ENCODE data around the gene PABPC1L2B.
"Not testable (repeated sequence)": the region's sequence is repeated elsewhere in the genome, so short reads cannot be mapped to it uniquely, and the experiment has no call there.

PABPC1L2B gene

GRCh38 chrX:73002733-73003132 lies at the start of gene PABPC1L2B:
Gene PABPC1L2B, plus strand, starts transcription at chrX:73002939. Its CDS starts 704 bp downstream, at chrX:73003643.
- not testable (repeated sequence) for H3K27ac ChIP-seq; H3K4me3 ChIP-seq (ENCODE audit: low read depth in 1 of 2, low read length in 1 of 2); H3K4me1 ChIP-seq (ENCODE audit: control insufficient read depth in 1 of 2, insufficient read depth in 1 of 2, low read depth in 1 of 2, low read length in 1 of 2); H3K36me3 ChIP-seq; H3K9me3 ChIP-seq
- peaks cover 20% of the 10 kb centered on the region for H3K27me3 ChIP-seq

DNA sequence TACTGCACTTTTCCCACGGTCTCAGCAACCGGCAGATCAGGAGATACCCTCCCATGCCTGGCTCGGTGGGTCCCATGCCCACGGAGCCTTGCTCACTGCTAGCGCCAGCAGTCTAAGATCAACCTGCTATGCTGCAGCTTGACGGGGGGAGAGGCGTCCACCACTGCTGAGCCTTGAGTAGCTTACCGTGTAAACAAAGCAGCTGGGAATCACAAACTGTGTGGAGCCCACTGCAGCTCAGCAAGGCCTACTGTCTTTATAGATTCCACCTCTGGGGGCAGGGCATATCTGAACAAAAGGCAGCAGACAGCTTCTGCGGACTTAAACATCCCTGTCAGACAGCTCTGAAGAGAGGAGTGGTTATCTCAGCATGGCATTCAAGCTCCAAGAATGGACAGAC lies 42.8 kb upstream of the PABPC1L2B start:
- H3K36me3 ChIP-seq; H3K4me3 ChIP-seq (ENCODE audit: low read depth in 1 of 2, low read length in 1 of 2); H3K9me3 ChIP-seq; H3K27me3 ChIP-seq; H3K4me1 ChIP-seq (ENCODE audit: control insufficient read depth in 1 of 2, insufficient read depth in 1 of 2, low read depth in 1 of 2, low read length in 1 of 2); H3K27ac ChIP-seq: not testable (repeated sequence)

- not testable (repeated sequence) for H3K27ac ChIP-seq; H3K4me1 ChIP-seq (ENCODE audit: control insufficient read depth in 1 of 2, insufficient read depth in 1 of 2, low read depth in 1 of 2, low read length in 1 of 2); H3K9me3 ChIP-seq; H3K27me3 ChIP-seq; H3K4me3 ChIP-seq (ENCODE audit: low read depth in 1 of 2, low read length in 1 of 2); H3K36me3 ChIP-seq
Observed at GRCh38 chrX:72971859-72972258, 30.9 kb upstream of the PABPC1L2B start.

DNA sequence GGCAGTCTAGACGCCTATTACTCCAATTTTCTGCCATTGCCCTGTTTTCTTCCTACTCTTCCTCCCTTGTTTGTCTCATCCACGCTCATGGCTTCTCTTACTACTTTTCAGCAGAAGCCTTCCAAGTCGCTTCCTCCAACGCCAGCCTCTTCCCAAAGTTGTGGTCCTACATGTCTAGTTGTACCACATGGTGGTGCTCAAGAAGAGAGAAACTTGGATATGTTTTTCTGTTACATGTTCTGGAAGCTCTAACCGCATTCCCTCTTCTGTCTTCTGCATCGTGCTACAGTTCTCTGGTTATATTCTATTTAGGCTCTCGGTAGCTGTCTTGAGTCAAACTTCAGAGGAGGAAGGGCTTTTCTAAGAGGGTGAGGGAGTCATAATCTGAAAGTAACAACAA lies 27.9 kb upstream of the PABPC1L2B start:
- H3K27ac ChIP-seq; H3K4me3 ChIP-seq (ENCODE audit: low read depth in 1 of 2, low read length in 1 of 2); H3K4me1 ChIP-seq (ENCODE audit: control insufficient read depth in 1 of 2, insufficient read depth in 1 of 2, low read depth in 1 of 2, low read length in 1 of 2); H3K9me3 ChIP-seq; H3K27me3 ChIP-seq; H3K36me3 ChIP-seq: not testable (repeated sequence)

GRCh38 chrX:72980894-72981469 lies 21.8 kb upstream of the PABPC1L2B start:
- not testable (repeated sequence) for H3K36me3 ChIP-seq; H3K27me3 ChIP-seq; H3K4me1 ChIP-seq (ENCODE audit: control insufficient read depth in 1 of 2, insufficient read depth in 1 of 2, low read depth in 1 of 2, low read length in 1 of 2); H3K4me3 ChIP-seq (ENCODE audit: low read depth in 1 of 2, low read length in 1 of 2); H3K27ac ChIP-seq; H3K9me3 ChIP-seq

DNA sequence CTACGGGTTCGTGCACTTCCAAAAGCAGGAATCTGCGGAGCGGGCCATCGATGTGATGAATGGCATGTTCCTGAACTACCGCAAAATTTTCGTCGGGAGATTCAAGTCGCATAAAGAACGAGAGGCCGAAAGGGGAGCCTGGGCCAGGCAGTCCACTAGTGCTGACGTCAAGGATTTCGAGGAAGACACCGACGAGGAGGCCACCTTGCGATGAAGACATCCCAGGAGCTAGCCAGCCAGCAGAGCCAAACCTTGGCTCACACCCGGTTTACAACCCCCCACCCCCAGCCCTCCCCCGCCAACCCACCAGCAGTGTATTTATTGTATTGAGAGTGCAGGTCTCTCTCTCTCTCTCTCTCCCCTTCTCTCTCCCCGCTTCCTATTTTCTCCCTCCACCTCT lies 1.3 kb downstream of the PABPC1L2B start:
- not testable (repeated sequence) for H3K27ac ChIP-seq; H3K36me3 ChIP-seq; H3K4me1 ChIP-seq (ENCODE audit: control insufficient read depth in 1 of 2, insufficient read depth in 1 of 2, low read depth in 1 of 2, low read length in 1 of 2); H3K4me3 ChIP-seq (ENCODE audit: low read depth in 1 of 2, low read length in 1 of 2); H3K9me3 ChIP-seq
- H3K27me3 ChIP-seq: peaks cover 20% of the 10 kb centered on the region

DNA sequence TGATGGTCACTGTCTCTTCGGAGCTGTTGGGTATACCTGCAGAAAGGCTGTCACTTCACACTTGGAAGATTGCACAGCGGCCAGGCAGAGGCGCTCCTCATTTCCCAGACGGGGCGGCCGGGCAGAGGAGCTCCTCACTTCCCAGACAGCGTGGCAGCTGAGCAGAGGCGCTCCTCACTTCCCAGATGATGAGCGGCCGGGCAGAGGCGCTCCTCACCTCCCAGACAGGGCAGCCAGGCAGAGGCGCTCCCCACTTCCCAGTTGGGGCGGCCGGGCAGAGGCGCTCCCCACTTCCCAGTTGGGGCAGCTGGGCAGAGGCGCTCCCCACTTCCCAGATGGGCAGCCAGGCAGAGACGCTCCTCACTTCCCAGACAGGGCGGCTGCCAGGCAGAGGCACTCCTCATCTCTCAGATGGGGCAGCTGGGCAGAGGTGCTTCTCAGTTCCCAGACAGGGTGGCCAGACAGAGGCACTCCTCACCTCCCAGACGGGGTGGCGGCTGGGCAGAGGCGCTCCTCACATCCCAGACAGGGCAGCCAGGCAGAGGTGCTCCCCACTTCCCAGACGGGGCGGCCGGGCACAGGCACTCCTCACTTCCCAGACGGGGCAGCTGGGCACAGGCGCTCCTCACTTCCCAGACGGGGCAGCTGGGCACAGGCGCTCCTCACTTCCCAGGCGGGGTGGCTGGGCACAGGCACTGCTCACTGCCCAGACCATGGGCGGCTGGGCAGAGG lies 18.8 kb downstream of the PABPC1L2B start:
- no peak overlapping the region for H3K27ac ChIP-seq
- no peaks in the 10 kb centered on the region for H3K9me3 ChIP-seq
- no peaks in the 10 kb centered on the region for H3K4me1 ChIP-seq (ENCODE audit: control insufficient read depth in 1 of 2, insufficient read depth in 1 of 2, low read depth in 1 of 2, low read length in 1 of 2)
- H3K4me3 ChIP-seq (ENCODE audit: low read depth in 1 of 2, low read length in 1 of 2): no peak overlapping the region
- H3K36me3 ChIP-seq: no peaks in the 10 kb centered on the region
- H3K27me3 ChIP-seq: no peaks in the 10 kb centered on the region
- no peak for TF ChIP-seq CTCF (IDR thresholded peaks at IDR 0.05)

- not testable (repeated sequence) for H3K4me1 ChIP-seq (ENCODE audit: control insufficient read depth in 1 of 2, insufficient read depth in 1 of 2, low read depth in 1 of 2, low read length in 1 of 2); H3K9me3 ChIP-seq; H3K4me3 ChIP-seq (ENCODE audit: low read depth in 1 of 2, low read length in 1 of 2); H3K27ac ChIP-seq; H3K27me3 ChIP-seq; H3K36me3 ChIP-seq
Observed at GRCh38 chrX:73022093-73022445, 19.3 kb downstream of the PABPC1L2B start.

GRCh38 chrX:73028876-73029275 lies 26.1 kb downstream of the PABPC1L2B start:
- no peak overlapping the region for H3K4me3 ChIP-seq (ENCODE audit: low read depth in 1 of 2, low read length in 1 of 2)
- H3K36me3 ChIP-seq: no peaks in the 10 kb centered on the region
- no peak overlapping the region for H3K27ac ChIP-seq
- TF ChIP-seq CTCF (IDR thresholded peaks at IDR 0.05): no peak
- no peaks in the 10 kb centered on the region for H3K4me1 ChIP-seq (ENCODE audit: control insufficient read depth in 1 of 2, insufficient read depth in 1 of 2, low read depth in 1 of 2, low read length in 1 of 2)
- no peaks in the 10 kb centered on the region for H3K9me3 ChIP-seq
- H3K27me3 ChIP-seq: no peaks in the 10 kb centered on the region

Data from neutrophil (primary cell).